ENCODE results near the gene CD37.

DNA sequence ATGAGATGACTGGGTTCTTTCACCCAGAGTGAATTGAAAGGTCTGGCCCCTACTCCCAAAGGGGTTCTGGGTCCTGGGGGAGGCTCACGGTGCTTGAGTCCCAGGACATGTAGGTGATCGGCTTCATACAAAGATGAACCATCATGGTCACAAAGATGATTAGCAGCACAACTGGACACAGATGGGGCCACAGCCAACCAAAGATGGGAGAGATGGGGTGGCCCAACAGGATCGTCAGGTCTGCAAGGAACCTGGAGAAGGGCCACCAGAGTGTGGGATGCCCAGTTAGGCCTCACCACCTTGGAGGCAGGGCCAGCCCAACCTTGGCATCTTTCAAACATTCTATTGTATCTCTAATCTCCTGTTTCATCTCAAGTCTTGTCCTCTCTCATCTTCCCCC, 44.7 kb upstream of the CD37 start:
- TF ChIP-seq, protein P1, sequence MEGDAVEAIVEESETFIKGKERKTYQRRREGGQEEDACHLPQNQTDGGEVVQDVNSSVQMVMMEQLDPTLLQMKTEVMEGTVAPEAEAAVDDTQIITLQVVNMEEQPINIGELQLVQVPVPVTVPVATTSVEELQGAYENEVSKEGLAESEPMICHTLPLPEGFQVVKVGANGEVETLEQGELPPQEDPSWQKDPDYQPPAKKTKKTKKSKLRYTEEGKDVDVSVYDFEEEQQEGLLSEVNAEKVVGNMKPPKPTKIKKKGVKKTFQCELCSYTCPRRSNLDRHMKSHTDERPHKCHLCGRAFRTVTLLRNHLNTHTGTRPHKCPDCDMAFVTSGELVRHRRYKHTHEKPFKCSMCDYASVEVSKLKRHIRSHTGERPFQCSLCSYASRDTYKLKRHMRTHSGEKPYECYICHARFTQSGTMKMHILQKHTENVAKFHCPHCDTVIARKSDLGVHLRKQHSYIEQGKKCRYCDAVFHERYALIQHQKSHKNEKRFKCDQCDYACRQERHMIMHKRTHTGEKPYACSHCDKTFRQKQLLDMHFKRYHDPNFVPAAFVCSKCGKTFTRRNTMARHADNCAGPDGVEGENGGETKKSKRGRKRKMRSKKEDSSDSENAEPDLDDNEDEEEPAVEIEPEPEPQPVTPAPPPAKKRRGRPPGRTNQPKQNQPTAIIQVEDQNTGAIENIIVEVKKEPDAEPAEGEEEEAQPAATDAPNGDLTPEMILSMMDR (IDR thresholded peaks at IDR 0.05): no peak
- no peak for TF ChIP-seq POLR2A (IDR thresholded peaks at IDR 0.05)
